HepG2 (cell line): ENCODE results near the gene TTC39C. TPM values are rescaled to one million over a fixed set of nuclear protein-coding genes. Genes with fewer than 3 reads are reported as not detected.

Experiments used
- BCL6 ChIP-seq: IDR thresholded peaks from 2 replicates; pipeline ENCODE4 v1.6.1; 2016; ENCODE audit warnings: missing genetic modification reagents, missing compliant biosample characterization
- CEBPG ChIP-seq: IDR thresholded peaks from 2 replicates; pipeline ENCODE4 v1.6.1; 2016
- CREB1 ChIP-seq, 2 experiments: fragments of 450-650 bp in 1 of 2; IDR thresholded peaks; 2 replicates each; pipeline ENCODE4 v1.6.1; 2016 to 2017; ENCODE audit warnings: control low read depth in 1 of 2, mild to moderate bottlenecking in 1 of 2, missing compliant biosample characterization in 1 of 2, missing genetic modification characterization in 1 of 2
- FOSL2 ChIP-seq: sonication (generic); formaldehyde crosslinking; IDR thresholded peaks from 2 replicates; pipeline ENCODE4 v1.4.0; 2020; ENCODE audit warnings: missing genetic modification reagents
- FOXA3 ChIP-seq: IDR thresholded peaks from 2 replicates; pipeline ENCODE4 v1.6.1; 2016; ENCODE audit warnings: missing genetic modification reagents, missing compliant biosample characterization
- FOXP4 ChIP-seq: sonication (generic); formaldehyde crosslinking; IDR thresholded peaks from 2 replicates; pipeline ENCODE4 v1.4.0; 2020; ENCODE audit warnings: missing genetic modification reagents
- HDAC6 ChIP-seq: fragments of 200-600 bp; sonication (generic); IDR thresholded peaks from 2 replicates; pipeline ENCODE4 v1.7.0; 2017; ENCODE audit warnings: mild to moderate bottlenecking, antibody characterized with exemption, low read length, low read depth
- HMGA1 ChIP-seq: sonication (generic); formaldehyde crosslinking; conservative IDR thresholded peaks from 2 replicates; pipeline ENCODE4 v1.4.0; 2020; ENCODE audit warnings: missing genetic modification reagents
- LCORL ChIP-seq, 2 experiments: fragments of 450-650 bp in 1 of 2; sonication (generic) in 1 of 2; formaldehyde crosslinking in 1 of 2; IDR thresholded peaks; 2 replicates each; pipeline versions ENCODE4 v1.5.0 to v1.6.1; 2017 to 2020; ENCODE audit warnings: antibody characterized with exemption in 1 of 2, missing genetic modification reagents in 1 of 2
- MXI1 ChIP-seq: IDR thresholded peaks from 3 replicates; pipeline ENCODE4 v1.6.1; 2012; ENCODE audit warnings: low read depth, low read length, inconsistent platforms, borderline replicate concordance
- NR2F6 ChIP-seq, 2 experiments: IDR thresholded peaks; 2 replicates each; pipeline ENCODE4 v1.6.1; 2016; ENCODE audit warnings: antibody characterized with exemption in 1 of 2, mild to moderate bottlenecking in 1 of 2
- ZBTB21 ChIP-seq: sonication (generic); formaldehyde crosslinking; IDR thresholded peaks from 2 replicates; pipeline ENCODE4 v1.4.0; 2020; ENCODE audit warnings: missing genetic modification reagents
- ZHX1 ChIP-seq: sonication (generic); formaldehyde crosslinking; IDR thresholded peaks from 2 replicates; pipeline ENCODE4 v1.8.1; 2022; ENCODE audit warnings: low read depth, mild to moderate bottlenecking, missing genetic modification reagents
- ZHX2 ChIP-seq, 2 experiments: sonication (generic) in 1 of 2; formaldehyde crosslinking in 1 of 2; IDR thresholded peaks; 2 replicates each; pipeline versions ENCODE4 v1.6.1 to v1.9.0; 2014 to 2022; ENCODE audit warnings: antibody characterized with exemption in 1 of 2, borderline replicate concordance in 1 of 2, inconsistent platforms in 1 of 2, low read depth in 1 of 2, missing genetic modification reagents in 1 of 2
- ZNF772 ChIP-seq: sonication (generic); formaldehyde crosslinking; IDR thresholded peaks from 2 replicates; pipeline ENCODE4 v1.5.0; 2020; ENCODE audit warnings: mild to moderate bottlenecking, missing genetic modification reagents
- polyA plus RNA-seq, 8 experiments: library from polyadenylated mRNA; depleted of rRNA in 3 of 8; stranded (reverse) in 7 of 8; unstranded in 1 of 8; fragments of >200 nt; fragmentation: Illumina TruSeq in 4 of 8; extraction: Trizol in 4 of 8; gene quantifications; 2 replicates each; pipeline versions ENCODE4 v1.2.1 to v1.2.3, GENCODE V29; 2011 to 2016; ENCODE audit warnings: low read depth in 4 of 8, missing spikeins in 1 of 8, mixed read lengths in 1 of 8; ENCODE audit not compliant: insufficient read depth in 1 of 8
- total RNA-seq, 5 experiments: library from RNA; depleted of rRNA; stranded (reverse); fragments of >200 nt; fragmentation: Illumina TruSeq; extraction: Trizol; gene quantifications; 2 replicates each; pipeline ENCODE4 v1.2.3, GENCODE V29; 2016; ENCODE audit warnings: low read depth in 1 of 5
- TF ChIP-seq, protein P1 (sequence below): sonication (generic); formaldehyde crosslinking; IDR thresholded peaks from 2 replicates; pipeline ENCODE4 v1.4.0; 2020; ENCODE audit warnings: missing genetic modification reagents

The TTC39C gene
- total and polyA plus RNA-seq, 2 of the 13 experiments (the other 11 are each of a cell fraction or from before 2014, with no cell fraction given) = 19.1 to 25.9 TPM

DNA sequence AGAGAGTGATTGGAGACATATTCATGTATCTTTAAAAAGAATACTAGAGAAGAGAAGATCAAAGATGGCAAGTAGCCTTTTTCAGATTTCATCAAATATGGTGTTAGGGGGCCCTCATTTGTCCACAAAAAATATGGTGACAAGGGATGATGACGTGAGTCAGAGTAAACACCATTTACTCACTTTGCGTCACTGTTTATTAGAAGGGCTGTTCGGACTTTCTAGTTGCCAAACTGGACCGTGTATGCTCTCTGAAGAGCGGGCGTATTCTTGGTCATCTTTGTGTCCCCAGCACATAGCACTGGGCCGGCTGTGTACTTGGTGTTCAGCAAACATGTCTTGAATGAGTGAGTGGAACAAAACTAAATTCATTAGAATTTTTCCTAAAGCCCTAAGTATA, 37.5 kb downstream of the TTC39C start (continued):
- peak; percentile 34; the same call in 1 of the 2 replicates for TF ChIP-seq FOXP4 (CRISPR knock-in tag)
- peak; percentile 62; the same call in 1 of the 2 replicates for TF ChIP-seq ZHX1 (CRISPR knock-in tag)
- peak; percentile 70 for TF ChIP-seq ZHX2 (IDR thresholded peaks at IDR 0.05; ENCODE audit: low read depth)
- TF ChIP-seq ZHX2 (CRISPR knock-in tag; IDR thresholded peaks at IDR 0.05; ENCODE audit: borderline replicate concordance) = no peak
- peak; percentile 91 for TF ChIP-seq ZBTB21
- TF ChIP-seq HMGA1 = no peak
- TF ChIP-seq, protein P1, sequence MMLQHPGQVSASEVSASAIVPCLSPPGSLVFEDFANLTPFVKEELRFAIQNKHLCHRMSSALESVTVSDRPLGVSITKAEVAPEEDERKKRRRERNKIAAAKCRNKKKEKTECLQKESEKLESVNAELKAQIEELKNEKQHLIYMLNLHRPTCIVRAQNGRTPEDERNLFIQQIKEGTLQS (CRISPR knock-in tag) = peak; percentile 68; the same call in 1 of the 2 replicates
- TF ChIP-seq BCL6 (CRISPR knock-in tag) = peak; percentile 61
- no peak for TF ChIP-seq HDAC6
- TF ChIP-seq CREB1 (IDR thresholded peaks at IDR 0.05) = peak; percentile 92
- TF ChIP-seq CREB1 (CRISPR knock-in tag; IDR thresholded peaks at IDR 0.05) = peak; percentile 86
- no peak for TF ChIP-seq NR2F6 (IDR thresholded peaks at IDR 0.05)
- TF ChIP-seq NR2F6 (CRISPR knock-in tag; IDR thresholded peaks at IDR 0.05) = peak; percentile 45; the same call in 1 of the 2 replicates
- TF ChIP-seq LCORL (IDR thresholded peaks at IDR 0.05) = no peak
- TF ChIP-seq LCORL (CRISPR knock-in tag; IDR thresholded peaks at IDR 0.05) = 0 out of 2 replicates have a peak, but pooled peaks have one; percentile 2
- TF ChIP-seq MXI1 = 0 out of 3 replicates have a peak, but pooled peaks have one; percentile 37
- peak; percentile 47 for TF ChIP-seq CEBPG
- no peak for TF ChIP-seq ZNF772 (CRISPR knock-in tag)
- peak; percentile 89 for TF ChIP-seq FOSL2 (CRISPR knock-in tag)
- TF ChIP-seq FOXA3 (CRISPR knock-in tag) = peak; percentile 85
